GM12874 (cell line): ENCODE measurements around the gene SLC6A19.

ENCODE experiments used
- CTCF ChIP-seq: IDR thresholded peaks from 2 replicates; pipeline ENCODE4 v1.5.1; 2011; ENCODE audit warnings: low read depth, mild to moderate bottlenecking, control low read depth, low read length, moderate library complexity; ENCODE audit not compliant: insufficient read depth

The SLC6A19 gene

GRCh38 chr5:1214163-1214935 lies 13.0 kb downstream of the SLC6A19 start:
- no peak for TF ChIP-seq CTCF

- no peak for TF ChIP-seq CTCF
Measured at GRCh38 chr5:1214936-1215220, 13.5 kb downstream of the SLC6A19 start.

GRCh38 chr5:1215320-1216096 lies 14.1 kb downstream of the SLC6A19 start:
- no peak for TF ChIP-seq CTCF

- TF ChIP-seq CTCF, result no peak
Measured at GRCh38 chr5:1216211-1216917, 15.0 kb downstream of the SLC6A19 start.

GRCh38 chr5:1216918-1217295 lies 15.5 kb downstream of the SLC6A19 start:
- TF ChIP-seq CTCF, result no peak

- no peak for TF ChIP-seq CTCF
Measured at GRCh38 chr5:1217596-1218206, 16.3 kb downstream of the SLC6A19 start.
